SK-N-SH (cell line): ENCODE results near the gene NSD2. TPM values are rescaled to one million over a fixed set of nuclear protein-coding genes. Genes with fewer than 3 reads are reported as not detected.
A peak's percentile ranks its signal among the peaks of the same experiment; 100 is the strongest.

Experiments
- CTCF ChIA-PET: fragments of 300-600, 350-600 bp; formaldehyde crosslinking; extraction: SDS; loops from one replicate; lab custom pipeline; 2021; lab: Yijun Ruan, JAX
- POLR2A ChIA-PET: fragments of 350-600 bp; sonication (Branson Sonifier 250); formaldehyde crosslinking; extraction: SDS; loops from one replicate; lab custom pipeline; 2020; ENCODE audit warnings: antibody characterized with exemption, inconsistent platforms; lab: Yijun Ruan, JAX
- DNase-seq: peaks from one replicate; pipeline ENCODE4 v3.0.0; 2012
- H2AFZ ChIP-seq: fragments of 200-600 bp; sonication (generic); 2 replicates; pipeline ENCODE4 v1.8.1; 2016; ENCODE audit warnings: antibody characterized with exemption, mild to moderate bottlenecking, low read depth
- H3F3A ChIP-seq: fragments of 200-600 bp; sonication (generic); replicated peaks from 2 replicates; pipeline ENCODE3; 2016; ENCODE audit warnings: antibody characterized with exemption, mild to moderate bottlenecking; ENCODE audit not compliant: insufficient read depth
- H3K27ac ChIP-seq, 2 experiments: fragments of 200-500 bp in 1 of 2; fragments of 200-600 bp in 1 of 2; sonication (Bioruptor generic) in 1 of 2; sonication (generic), shearing (Covaris generic) in 1 of 2; 2 replicates each; pipeline versions ENCODE4 v1.5.1 to v1.6.1; 2014 to 2016; ENCODE audit warnings: low read depth in 2 of 2, inconsistent platforms in 1 of 2, low read length in 1 of 2, mild to moderate bottlenecking in 1 of 2, mixed read lengths in 1 of 2
- H3K27me3 ChIP-seq: fragments of 200-600 bp; sonication (generic), shearing (Covaris generic); 2 replicates; pipeline ENCODE4 v1.6.1; 2016; ENCODE audit warnings: mixed run types; ENCODE audit not compliant: insufficient read depth
- H3K36me3 ChIP-seq, 2 experiments: fragments of 200-500 bp in 1 of 2; fragments of 200-600 bp in 1 of 2; sonication (Bioruptor generic) in 1 of 2; sonication (generic) in 1 of 2; replicated peaks in 1 of 2; 2 replicates each; pipeline versions ENCODE3 to v1.5.1; 2014 to 2016; ENCODE audit warnings: low read length in 1 of 2, mild to moderate bottlenecking in 1 of 2; ENCODE audit not compliant: insufficient read depth in 2 of 2, control insufficient read depth in 1 of 2
- H3K4me1 ChIP-seq, 2 experiments: fragments of 200-500 bp in 1 of 2; fragments of 200-600 bp in 1 of 2; sonication (Bioruptor generic) in 1 of 2; sonication (generic), shearing (Covaris generic) in 1 of 2; 2 replicates each; pipeline versions ENCODE4 v1.5.1 to v1.6.1; 2014 to 2016; ENCODE audit warnings: low read depth in 1 of 2, low read length in 1 of 2, mixed run types in 1 of 2; ENCODE audit not compliant: insufficient read depth in 2 of 2, control insufficient read depth in 1 of 2
- H3K4me2 ChIP-seq: fragments of 200-600 bp; sonication (generic), shearing (Covaris generic); 2 replicates; pipeline ENCODE4 v1.6.1; 2017; ENCODE audit warnings: mixed run types
- H3K4me3 ChIP-seq, 2 experiments: fragments of 200-500 bp in 1 of 2; fragments of 200-600 bp in 1 of 2; sonication (Bioruptor generic) in 1 of 2; sonication (generic), shearing (Covaris generic) in 1 of 2; 2 replicates each; pipeline versions ENCODE4 v1.5.1 to v1.8.1; 2014 to 2016; ENCODE audit warnings: low read depth in 2 of 2, inconsistent platforms in 1 of 2, low read length in 1 of 2, mild to moderate bottlenecking in 1 of 2, mixed read lengths in 1 of 2, moderate library complexity in 1 of 2
- H3K79me2 ChIP-seq: fragments of 200-600 bp; sonication (generic); 2 replicates; pipeline ENCODE4 v1.8.1; 2017; ENCODE audit warnings: mild to moderate bottlenecking; ENCODE audit not compliant: insufficient read depth
- H3K9ac ChIP-seq: fragments of 200-600 bp; sonication (generic); 2 replicates; pipeline ENCODE4 v1.6.1; 2017; ENCODE audit warnings: mixed run types
- H3K9me2 ChIP-seq: fragments of 200-600 bp; sonication (generic); 2 replicates; pipeline ENCODE4 v1.6.1; 2017; ENCODE audit warnings: mixed run types
- H3K9me3 ChIP-seq: fragments of 200-600 bp; sonication (generic); 2 replicates; pipeline ENCODE4 v1.6.1; 2017; ENCODE audit warnings: mixed run types, mild to moderate bottlenecking, moderate library complexity
- H4K20me1 ChIP-seq: fragments of 200-600 bp; sonication (generic); 2 replicates; pipeline ENCODE4 v1.6.1; 2017; ENCODE audit warnings: mild to moderate bottlenecking, mixed run types; ENCODE audit not compliant: insufficient read depth
- CHD2 ChIP-seq: fragments of 150-350 bp; IDR thresholded peaks from 2 replicates; pipeline ENCODE4 v1.6.1; 2018; ENCODE audit warnings: low read length; ENCODE audit not compliant: partially characterized antibody
- CTCF ChIP-seq: fragments of 200-600 bp; sonication (generic); IDR thresholded peaks from 2 replicates; pipeline ENCODE4 v1.6.1; 2017; ENCODE audit warnings: antibody characterized with exemption, mild to moderate bottlenecking, moderate library complexity
- FOXJ3 ChIP-seq: sonication (generic); formaldehyde crosslinking; IDR thresholded peaks from 2 replicates; pipeline ENCODE4 v1.5.1; 2020; ENCODE audit warnings: mild to moderate bottlenecking, missing genetic modification reagents
- FOXM1 ChIP-seq: IDR thresholded peaks from 2 replicates; pipeline ENCODE4 v1.4.0; 2012; ENCODE audit warnings: low read depth, mild to moderate bottlenecking
- JUND ChIP-seq: IDR thresholded peaks from 2 replicates; pipeline ENCODE4 v1.4.0; 2012
- NFIC ChIP-seq: IDR thresholded peaks from 2 replicates; pipeline ENCODE4 v1.4.0; 2012; ENCODE audit warnings: borderline replicate concordance
- NRF1 ChIP-seq: IDR thresholded peaks from 2 replicates; pipeline ENCODE4 v1.6.1; 2012; ENCODE audit warnings: low read depth, mild to moderate bottlenecking, low read length
- POLR2AphosphoS5 ChIP-seq: IDR thresholded peaks from 2 replicates; pipeline ENCODE4 v1.6.1; 2012; ENCODE audit warnings: low read depth, low read length
- SIN3A ChIP-seq: IDR thresholded peaks from 2 replicates; pipeline ENCODE4 v1.6.1; 2012; ENCODE audit warnings: low read depth, mild to moderate bottlenecking, low read length, moderate library complexity, borderline replicate concordance
- SMC3 ChIP-seq: IDR thresholded peaks from 2 replicates; pipeline ENCODE4 v1.6.1; 2012; ENCODE audit warnings: low read depth, low read length, improper control_type of control experiment
- TAF1 ChIP-seq: IDR thresholded peaks from 2 replicates; pipeline ENCODE4 v1.6.1; 2012; ENCODE audit warnings: low read depth, mild to moderate bottlenecking, low read length, moderate library complexity, borderline replicate concordance
- TEAD4 ChIP-seq: IDR thresholded peaks from 2 replicates; pipeline ENCODE4 v1.4.0; 2012; ENCODE audit warnings: mild to moderate bottlenecking, borderline replicate concordance; ENCODE audit not compliant: insufficient read depth
- YY1 ChIP-seq: IDR thresholded peaks from 2 replicates; pipeline ENCODE4 v1.4.0; 2012; ENCODE audit warnings: low read depth, mild to moderate bottlenecking
- WGBS: methylation state at CpG from one replicate; pipeline ENCODE4 v1.1.6; 2017; ENCODE audit warnings: low lambda C conversion rate; 5-methylcytosine and 5-hydroxymethylcytosine counted together
- polyA plus RNA-seq, 3 experiments: library from polyadenylated mRNA; depleted of rRNA; stranded (reverse); fragments of >200 nt; gene quantifications; 2 replicates each; pipeline ENCODE4 v1.2.3, GENCODE V29; 2012
- TF ChIP-seq, protein P1 (sequence below): IDR thresholded peaks from 2 replicates; pipeline ENCODE4 v1.6.1; 2012; ENCODE audit warnings: mild to moderate bottlenecking, low read depth, low read length, moderate library complexity
- TF ChIP-seq, protein P2 (sequence below): IDR thresholded peaks from 2 replicates; pipeline ENCODE4 v1.4.0; 2012; ENCODE audit warnings: low read depth, borderline replicate concordance
- TF ChIP-seq, protein P3 (sequence below): IDR thresholded peaks from 2 replicates; pipeline ENCODE4 v1.4.0; 2012; ENCODE audit warnings: low read depth, borderline replicate concordance

Gene NSD2
- polyA plus RNA-seq, 1 of the 3 experiments (the other 2 are of a cell fraction), result 34.2 TPM

DNA sequence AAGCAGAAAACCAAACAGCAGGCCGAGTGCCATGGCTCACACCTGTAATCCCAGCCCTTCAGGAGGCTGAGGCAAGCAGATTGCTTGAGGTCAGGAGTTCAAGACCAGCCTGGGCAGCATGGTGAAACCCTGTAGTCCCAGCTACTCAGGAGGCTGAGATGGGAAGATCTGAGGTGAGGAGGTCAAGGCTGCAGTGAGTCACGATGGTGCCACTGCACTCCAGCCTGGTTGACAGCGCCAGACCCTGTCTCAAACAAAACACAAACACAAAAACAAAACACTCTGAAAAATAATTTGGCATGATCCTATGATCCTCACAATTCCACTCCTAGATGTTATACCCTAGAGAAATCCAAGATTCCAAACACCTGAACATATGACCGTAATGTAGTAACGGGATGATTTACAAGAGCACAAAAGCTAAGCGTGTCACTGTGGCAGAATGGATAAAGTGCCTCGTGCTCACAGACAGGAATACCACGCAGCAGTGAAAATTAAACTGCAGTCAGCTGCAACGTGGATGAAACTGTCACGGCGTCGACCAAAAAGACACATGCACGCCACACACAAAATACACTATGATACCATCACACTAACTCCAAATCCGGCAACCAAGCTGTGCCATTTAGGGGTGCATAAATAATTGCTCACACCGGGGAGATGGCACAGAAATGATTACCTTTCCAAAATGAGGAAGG, 135.9 kb downstream of the NSD2 start:
- ChIA-PET CTCF (interaction anchor here (1.1 to 2.9 kb wide), 3 partner anchors 9 to 94 kb away, joined by 4 to 12 read pairs (median 5); no protein-coding TSS in a partner anchor), POLR2A (no interaction called here)
- WGBS, result 82% methylated on average over 15 of the region's 15 CpGs
- H3K4me1 ChIP-seq, result peaks cover 5 to 7% of the 10 kb centered on the region in 2 experiments; a peak in 1 of 4 replicates
- H3K4me2 ChIP-seq, result peak overlapping the region; percentile 95
- TF ChIP-seq POLR2AphosphoS5, result no peak
- TF ChIP-seq TEAD4, result no peak
- TF ChIP-seq, protein P1, sequence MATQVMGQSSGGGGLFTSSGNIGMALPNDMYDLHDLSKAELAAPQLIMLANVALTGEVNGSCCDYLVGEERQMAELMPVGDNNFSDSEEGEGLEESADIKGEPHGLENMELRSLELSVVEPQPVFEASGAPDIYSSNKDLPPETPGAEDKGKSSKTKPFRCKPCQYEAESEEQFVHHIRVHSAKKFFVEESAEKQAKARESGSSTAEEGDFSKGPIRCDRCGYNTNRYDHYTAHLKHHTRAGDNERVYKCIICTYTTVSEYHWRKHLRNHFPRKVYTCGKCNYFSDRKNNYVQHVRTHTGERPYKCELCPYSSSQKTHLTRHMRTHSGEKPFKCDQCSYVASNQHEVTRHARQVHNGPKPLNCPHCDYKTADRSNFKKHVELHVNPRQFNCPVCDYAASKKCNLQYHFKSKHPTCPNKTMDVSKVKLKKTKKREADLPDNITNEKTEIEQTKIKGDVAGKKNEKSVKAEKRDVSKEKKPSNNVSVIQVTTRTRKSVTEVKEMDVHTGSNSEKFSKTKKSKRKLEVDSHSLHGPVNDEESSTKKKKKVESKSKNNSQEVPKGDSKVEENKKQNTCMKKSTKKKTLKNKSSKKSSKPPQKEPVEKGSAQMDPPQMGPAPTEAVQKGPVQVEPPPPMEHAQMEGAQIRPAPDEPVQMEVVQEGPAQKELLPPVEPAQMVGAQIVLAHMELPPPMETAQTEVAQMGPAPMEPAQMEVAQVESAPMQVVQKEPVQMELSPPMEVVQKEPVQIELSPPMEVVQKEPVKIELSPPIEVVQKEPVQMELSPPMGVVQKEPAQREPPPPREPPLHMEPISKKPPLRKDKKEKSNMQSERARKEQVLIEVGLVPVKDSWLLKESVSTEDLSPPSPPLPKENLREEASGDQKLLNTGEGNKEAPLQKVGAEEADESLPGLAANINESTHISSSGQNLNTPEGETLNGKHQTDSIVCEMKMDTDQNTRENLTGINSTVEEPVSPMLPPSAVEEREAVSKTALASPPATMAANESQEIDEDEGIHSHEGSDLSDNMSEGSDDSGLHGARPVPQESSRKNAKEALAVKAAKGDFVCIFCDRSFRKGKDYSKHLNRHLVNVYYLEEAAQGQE, result no peak
- TF ChIP-seq JUND, result no peak
- no peak for TF ChIP-seq NFIC
- no peak for TF ChIP-seq SIN3A
- peak overlapping the region; percentile 75 to 89 for H3K4me3 ChIP-seq
- no peak for DNase-seq
- peak overlapping the region; percentile 95 for H3K9ac ChIP-seq
- H3K27ac ChIP-seq, result no peak overlapping the region
- no peaks in the 10 kb centered on the region for H3K27me3 ChIP-seq
- no peaks in the 10 kb centered on the region for H3K9me2 ChIP-seq
- peaks cover 0 to 14% of the 10 kb centered on the region in 2 experiments for H3K36me3 ChIP-seq
- H2AFZ ChIP-seq, result no peak overlapping the region; the same call in 1 of the 2 replicates
- H3K9me3 ChIP-seq, result no peaks in the 10 kb centered on the region
- peaks cover 30% of the 10 kb centered on the region for H4K20me1 ChIP-seq
- peaks cover 19% of the 10 kb centered on the region for H3F3A ChIP-seq
- H3K79me2 ChIP-seq, result peaks cover 67% of the 10 kb centered on the region

DNA sequence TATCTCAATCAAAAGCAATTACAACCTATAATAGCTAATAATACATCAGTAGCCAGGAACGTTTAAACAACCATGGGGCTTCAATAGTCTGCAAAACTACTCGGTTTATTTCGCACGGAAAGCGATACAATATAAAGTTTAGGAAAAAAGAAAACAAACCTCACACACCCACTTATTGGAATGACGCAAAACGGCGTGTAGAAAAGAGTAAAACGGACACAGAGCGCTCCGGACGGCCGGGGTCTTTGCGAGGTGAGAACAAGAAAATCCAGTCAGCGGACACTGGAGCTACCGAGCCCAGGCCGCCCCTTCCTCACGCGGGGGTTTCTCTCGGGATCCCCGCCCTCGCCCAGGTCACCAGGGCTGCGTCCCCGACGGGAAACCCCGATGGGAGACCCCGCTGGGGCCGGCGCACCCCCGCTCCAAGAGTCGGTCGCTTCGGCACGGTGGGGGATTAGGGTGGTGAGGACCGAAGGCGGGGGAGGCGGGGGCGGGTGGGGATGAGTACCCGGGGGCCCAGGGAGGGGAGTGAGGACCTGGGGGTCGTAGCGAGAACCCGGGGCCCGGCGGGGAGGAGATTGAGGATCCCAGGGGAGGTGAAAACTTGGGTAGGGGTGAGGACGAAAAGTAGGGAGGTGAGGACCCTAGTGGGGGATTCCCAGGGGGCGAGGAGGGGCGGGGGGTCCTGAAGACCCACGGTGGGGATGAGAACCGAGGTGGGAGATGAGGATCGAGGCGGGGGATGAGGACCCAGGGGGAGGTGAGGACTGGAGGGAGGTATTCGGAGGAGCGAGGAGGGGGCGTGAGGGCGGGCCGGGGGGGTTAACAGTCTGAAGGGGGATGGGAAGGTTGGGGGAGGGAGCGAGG, 136.8 kb downstream of the NSD2 start:
- CTCF ChIA-PET, result interaction anchor here (0.6 to 2.9 kb wide), 6 partner anchors 8 to 406 kb away, joined by 3 to 12 read pairs (median 5); no protein-coding TSS in a partner anchor
- WGBS, result 1% methylated on average over 57 of the region's 57 CpGs
- Histone ChIP-seq H3K9ac (peak overlapping the region; percentile 95), H3F3A (peaks cover 19% of the 10 kb centered on the region), H3K36me3 (peaks cover 0 to 12% of the 10 kb centered on the region in 2 experiments), H3K79me2 (peaks cover 57% of the 10 kb centered on the region), H3K4me1 (peaks cover 5 to 7% of the 10 kb centered on the region in 2 experiments; a peak in 1 of 4 replicates), H3K4me3 (peak overlapping the region; percentile 75 to 89), H3K27ac (peak overlapping the region in 1 of 2 experiments; percentile 90; a peak in 1 of 4 replicates), H3K9me2 (no peaks in the 10 kb centered on the region), H3K27me3 (no peaks in the 10 kb centered on the region), H3K9me3 (no peaks in the 10 kb centered on the region), H4K20me1 (peaks cover 30% of the 10 kb centered on the region), H3K4me2 (peak overlapping the region; percentile 95), H2AFZ (peak overlapping the region; percentile 58; the same call in 1 of the 2 replicates)
- POLR2A ChIA-PET, result interaction anchor here (1.7 kb wide), 1 partner anchor 24 kb away, joined by 6 read pairs; no protein-coding TSS in a partner anchor
- DNase-seq, result peak; percentile 78
- TF ChIP-seq SMC3, result no peak
- TF ChIP-seq CHD2, result no peak
- TF ChIP-seq, protein P2, sequence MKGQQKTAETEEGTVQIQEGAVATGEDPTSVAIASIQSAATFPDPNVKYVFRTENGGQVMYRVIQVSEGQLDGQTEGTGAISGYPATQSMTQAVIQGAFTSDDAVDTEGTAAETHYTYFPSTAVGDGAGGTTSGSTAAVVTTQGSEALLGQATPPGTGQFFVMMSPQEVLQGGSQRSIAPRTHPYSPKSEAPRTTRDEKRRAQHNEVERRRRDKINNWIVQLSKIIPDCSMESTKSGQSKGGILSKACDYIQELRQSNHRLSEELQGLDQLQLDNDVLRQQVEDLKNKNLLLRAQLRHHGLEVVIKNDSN, result no peak
- TF ChIP-seq NRF1, result no peak
- no peak for TF ChIP-seq FOXM1
- TF ChIP-seq POLR2AphosphoS5, result no peak
- no peak for TF ChIP-seq TAF1
- no peak for TF ChIP-seq FOXJ3 (CRISPR knock-in tag)
- TF ChIP-seq NFIC, result no peak
- TF ChIP-seq, protein P3, sequence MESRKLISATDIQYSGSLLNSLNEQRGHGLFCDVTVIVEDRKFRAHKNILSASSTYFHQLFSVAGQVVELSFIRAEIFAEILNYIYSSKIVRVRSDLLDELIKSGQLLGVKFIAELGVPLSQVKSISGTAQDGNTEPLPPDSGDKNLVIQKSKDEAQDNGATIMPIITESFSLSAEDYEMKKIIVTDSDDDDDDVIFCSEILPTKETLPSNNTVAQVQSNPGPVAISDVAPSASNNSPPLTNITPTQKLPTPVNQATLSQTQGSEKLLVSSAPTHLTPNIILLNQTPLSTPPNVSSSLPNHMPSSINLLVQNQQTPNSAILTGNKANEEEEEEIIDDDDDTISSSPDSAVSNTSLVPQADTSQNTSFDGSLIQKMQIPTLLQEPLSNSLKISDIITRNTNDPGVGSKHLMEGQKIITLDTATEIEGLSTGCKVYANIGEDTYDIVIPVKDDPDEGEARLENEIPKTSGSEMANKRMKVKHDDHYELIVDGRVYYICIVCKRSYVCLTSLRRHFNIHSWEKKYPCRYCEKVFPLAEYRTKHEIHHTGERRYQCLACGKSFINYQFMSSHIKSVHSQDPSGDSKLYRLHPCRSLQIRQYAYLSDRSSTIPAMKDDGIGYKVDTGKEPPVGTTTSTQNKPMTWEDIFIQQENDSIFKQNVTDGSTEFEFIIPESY, result no peak
- TF ChIP-seq YY1, result no peak
- TF ChIP-seq CTCF, result no peak
